GM21717 (cell line): ENCODE data around the gene HDAC4.

Experiments
- ATAC-seq: cut with Tn5 transposase; IDR thresholded peaks from one replicate; pipeline ENCODE4 v1.9.1; 2021; ENCODE audit warnings: mild to moderate bottlenecking, moderate library complexity; ENCODE audit not compliant: unreplicated experiment

The HDAC4 gene

GRCh38 chr2:239102266-239102665 lies 298.6 kb downstream of the HDAC4 start:
- ATAC-seq: no peak

- ATAC-seq: no peak
These were observed 299.0 kb downstream of the HDAC4 start for GRCh38 chr2:239101807-239102206.

- no peak for ATAC-seq
These were observed 299.7 kb downstream of the HDAC4 start for GRCh38 chr2:239101071-239101470.

- ATAC-seq: no peak
These were observed 301.3 kb downstream of the HDAC4 start for GRCh38 chr2:239099474-239099873.

GRCh38 chr2:239098288-239098970 lies 302.4 kb downstream of the HDAC4 start:
- ATAC-seq: no peak

- ATAC-seq: no peak
These were observed 303.5 kb downstream of the HDAC4 start for GRCh38 chr2:239097428-239097696.

GRCh38 chr2:239096676-239097427 lies 304.0 kb downstream of the HDAC4 start:
- no peak for ATAC-seq

GRCh38 chr2:239095460-239096081 lies 305.2 kb downstream of the HDAC4 start:
- ATAC-seq: no peak

- ATAC-seq: no peak
These were observed 306.0 kb downstream of the HDAC4 start for GRCh38 chr2:239094867-239095266.

GRCh38 chr2:239093952-239094351 lies 306.9 kb downstream of the HDAC4 start:
- ATAC-seq: no peak

GRCh38 chr2:239093542-239093941 lies 307.3 kb downstream of the HDAC4 start:
- ATAC-seq: no peak

GRCh38 chr2:239092571-239093294 lies 308.1 kb downstream of the HDAC4 start:
- ATAC-seq: no peak

- no peak for ATAC-seq
These were observed 310.9 kb downstream of the HDAC4 start for GRCh38 chr2:239089884-239090283.

- no peak for ATAC-seq
These were observed 313.6 kb downstream of the HDAC4 start for GRCh38 chr2:239087046-239087710.

GRCh38 chr2:239086325-239087020 lies 314.3 kb downstream of the HDAC4 start:
- ATAC-seq: no peak

GRCh38 chr2:239085201-239085992 lies 315.4 kb downstream of the HDAC4 start:
- ATAC-seq: no peak

- no peak for ATAC-seq
These were observed 316.8 kb downstream of the HDAC4 start for GRCh38 chr2:239084007-239084406.

GRCh38 chr2:239082425-239082824 lies 318.4 kb downstream of the HDAC4 start:
- ATAC-seq: no peak

GRCh38 chr2:239081622-239082021 lies 319.2 kb downstream of the HDAC4 start:
- ATAC-seq: no peak

- no peak for ATAC-seq
These were observed 319.8 kb downstream of the HDAC4 start for GRCh38 chr2:239081046-239081445.
